A549 (cell line): ENCODE results near the gene FBXO11. TPM values are rescaled to one million over a fixed set of nuclear protein-coding genes. Genes with fewer than 3 reads are reported as not detected.
"Not testable (repeated sequence)": the region's sequence is repeated elsewhere in the genome, so short reads cannot be mapped to it uniquely, and the experiment has no call there.

Experiments used
- ATAC-seq, 2 experiments: fragments of 200-7000 bp in 1 of 2; fragments of >200 bp in 1 of 2; cut with Nextera tagmentation in 1 of 2; cut with Tn5 transposase in 1 of 2; 3 replicates each; pipeline versions ENCODE4 v1.8.0 to v1.9.1; 2018 to 2020; ENCODE audit warnings: mild to moderate bottlenecking in 1 of 2, moderate library complexity in 1 of 2
- CTCF ChIA-PET: fragments of 300-600 bp; sonication (Branson Sonifier 250); formaldehyde crosslinking; extraction: SDS; loops from one replicate; lab custom pipeline; 2021; ENCODE audit warnings: antibody characterized with exemption, inconsistent platforms; lab: Yijun Ruan, JAX
- POLR2A ChIA-PET: fragments of 350-600 bp; formaldehyde crosslinking; extraction: SDS; loops from one replicate; lab custom pipeline; 2021; ENCODE audit warnings: antibody characterized with exemption, inconsistent platforms; lab: Yijun Ruan, JAX
- DNase-seq, 2 experiments: peaks; one replicate each; pipeline versions ENCODE4 v3.0.0 to v3.0.0-alpha.2; 2011 to 2016; ENCODE audit warnings: low read depth in 1 of 2, low spot score in 1 of 2
- FAIRE-seq: peaks from 2 replicates; lab custom pipeline; 2011; peaks lifted over from hg19 to GRCh38; lab: Jason Lieb, UNC
- H3K27ac ChIP-seq, 2 experiments: fragments of >200 bp; sonication (Bioruptor Twin); formaldehyde crosslinking; 3 replicates each; pipeline ENCODE4 v1.5.1; 2016 to 2017
- H3K4me1 ChIP-seq: fragments of >200 bp; sonication (Bioruptor Twin); formaldehyde crosslinking; 3 replicates; pipeline ENCODE4 v1.6.1; 2016
- H3K4me2 ChIP-seq: fragments of >200 bp; sonication (Bioruptor Twin); formaldehyde crosslinking; 3 replicates; pipeline ENCODE4 v1.6.1; 2016
- H3K4me3 ChIP-seq: fragments of >200 bp; sonication (Bioruptor Twin); formaldehyde crosslinking; 3 replicates; pipeline ENCODE4 v1.5.1; 2016
- H3K9me3 ChIP-seq: fragments of >200 bp; sonication (Bioruptor Twin); formaldehyde crosslinking; 3 replicates; pipeline ENCODE4 v1.6.1; 2016
- CBX2 ChIP-seq: fragments of 200-600 bp; sonication (generic); IDR thresholded peaks from 2 replicates; pipeline ENCODE4 v1.6.1; 2016; ENCODE audit warnings: low read depth, mild to moderate bottlenecking, borderline replicate concordance
- CBX8 ChIP-seq: fragments of 200-600 bp; sonication (generic); IDR thresholded peaks from 2 replicates; pipeline ENCODE4 v1.6.1; 2016
- EP300 ChIP-seq, 2 experiments: fragments of >200 bp; sonication (Bioruptor Twin); formaldehyde crosslinking; IDR thresholded peaks; 2 replicates in 1 of 2; 3 replicates in 1 of 2; pipeline ENCODE4 v1.6.1; 2016 to 2017
- FOSL2 ChIP-seq, 2 experiments: fragments of 450-650 bp in 1 of 2; fragments of >200 bp in 1 of 2; sonication (Bioruptor Twin) in 1 of 2; formaldehyde crosslinking; IDR thresholded peaks; 2 replicates each; pipeline versions ENCODE4 v1.5.0 to v1.6.1; 2016 to 2020; ENCODE audit warnings: mild to moderate bottlenecking in 1 of 2, moderate library complexity in 1 of 2
- FOXS1 ChIP-seq: fragments of 250-450 bp; sonication (Bioruptor Pico); IDR thresholded peaks from 2 replicates; pipeline ENCODE4 v1.5.0; 2020; ENCODE audit warnings: mild to moderate bottlenecking, moderate library complexity
- GATA3 ChIP-seq: IDR thresholded peaks from 2 replicates; pipeline ENCODE4 v1.6.1; 2012; ENCODE audit warnings: borderline replicate concordance
- HEYL ChIP-seq: fragments of 250-450 bp; sonication (Bioruptor Pico); IDR thresholded peaks from 2 replicates; pipeline ENCODE4 v1.8.0; 2021; ENCODE audit warnings: mild to moderate bottlenecking, moderate library complexity
- HOXB5 ChIP-seq: fragments of 250-450 bp; sonication (Bioruptor Pico); IDR thresholded peaks from 2 replicates; pipeline ENCODE4 v1.5.0; 2020; ENCODE audit warnings: mild to moderate bottlenecking, moderate library complexity
- JUNB ChIP-seq: fragments of >200 bp; sonication (Bioruptor Twin); formaldehyde crosslinking; IDR thresholded peaks from 2 replicates; pipeline ENCODE4 v1.6.1; 2016
- KDM5A ChIP-seq: fragments of 200-600 bp; sonication (generic); IDR thresholded peaks from 2 replicates; pipeline ENCODE4 v1.6.1; 2016; ENCODE audit warnings: antibody characterized with exemption, mild to moderate bottlenecking
- MAZ ChIP-seq: fragments of 150-350 bp; IDR thresholded peaks from 2 replicates; pipeline ENCODE4 v1.6.1; 2014; ENCODE audit warnings: antibody characterized with exemption, low read depth, low read length, borderline replicate concordance
- NFE2L2 ChIP-seq: fragments of 150-350 bp; conservative IDR thresholded peaks from 2 replicates; pipeline ENCODE4 v1.6.1; 2014; ENCODE audit warnings: low read length
- POLR2AphosphoS2 ChIP-seq: conservative IDR thresholded peaks from 2 replicates; pipeline ENCODE4 v1.6.1; 2012; ENCODE audit warnings: low read length, improper control_type of control experiment, inconsistent platforms
- RNF2 ChIP-seq: fragments of 200-600 bp; sonication (generic); IDR thresholded peaks from 2 replicates; pipeline ENCODE4 v1.6.1; 2016; ENCODE audit warnings: low read depth, mild to moderate bottlenecking, antibody characterized with exemption, moderate library complexity, borderline replicate concordance
- SMC3 ChIP-seq: fragments of >200 bp; sonication (Bioruptor Twin); formaldehyde crosslinking; IDR thresholded peaks from 3 replicates; pipeline ENCODE4 v1.6.1; 2018; ENCODE audit warnings: inconsistent platforms
- TP53 ChIP-seq: fragments of 250-450 bp; sonication (Bioruptor Pico); IDR thresholded peaks from 2 replicates; pipeline ENCODE4 v1.5.0; 2021; ENCODE audit warnings: mild to moderate bottlenecking, moderate library complexity
- ZFP36 ChIP-seq: fragments of 450-650 bp; IDR thresholded peaks from 2 replicates; pipeline ENCODE4 v1.6.1; 2014; ENCODE audit warnings: borderline replicate concordance; ENCODE audit not compliant: partially characterized antibody
- ZNF302 ChIP-seq: fragments of 250-450 bp; sonication (Bioruptor Pico); IDR thresholded peaks from 2 replicates; pipeline ENCODE4 v1.9.0; 2021; ENCODE audit warnings: inconsistent platforms, mild to moderate bottlenecking, moderate library complexity
- ZSCAN20 ChIP-seq: fragments of 250-450 bp; sonication (Bioruptor Pico); IDR thresholded peaks from 2 replicates; pipeline ENCODE4 v1.8.0; 2022; ENCODE audit warnings: mild to moderate bottlenecking, moderate library complexity
- WGBS: methylation state at CpG from one replicate; pipeline ENCODE4 v1.1.6; 2017; ENCODE audit errors: missing lambda C conversion rate; 5-methylcytosine and 5-hydroxymethylcytosine counted together
- polyA plus RNA-seq, 4 experiments: library from polyadenylated mRNA; depleted of rRNA in 3 of 4; stranded (reverse); fragments of >200 nt; fragmentation: RNase III in 1 of 4; extraction: RNeasy Plus Mini Kit Qiagen cat#74134 plus additional on column Dnase treatment in 1 of 4; gene quantifications; 2 replicates in 3 of 4; 3 replicates in 1 of 4; pipeline ENCODE4 v1.2.3, GENCODE V29; 2011 to 2017
- TF ChIP-seq, protein P1 (sequence below): fragments of >200 bp; sonication (Bioruptor Twin); formaldehyde crosslinking; IDR thresholded peaks from 2 replicates; pipeline ENCODE4 v1.6.1; 2016
- TF ChIP-seq, protein P2 (sequence below): IDR thresholded peaks from 2 replicates; pipeline ENCODE4 v1.6.1; 2012
- TF ChIP-seq, protein P3 (sequence below): fragments of >200 bp; sonication (Bioruptor Twin); formaldehyde crosslinking; IDR thresholded peaks from 3 replicates; pipeline ENCODE4 v1.5.1; 2016
- TF ChIP-seq, protein P4 (sequence below): IDR thresholded peaks from 2 replicates; pipeline ENCODE4 v1.6.1; 2012
- TF ChIP-seq, protein P5 (sequence below): fragments of 250-450 bp; sonication (Bioruptor Pico); IDR thresholded peaks from 2 replicates; pipeline ENCODE4 v1.5.0; 2021; ENCODE audit warnings: mild to moderate bottlenecking, moderate library complexity, borderline replicate concordance
- TF ChIP-seq, protein P6 (sequence below): fragments of 250-450 bp; sonication (Bioruptor Pico); IDR thresholded peaks from 2 replicates; pipeline ENCODE4 v1.5.0; 2020; ENCODE audit warnings: low read depth, mild to moderate bottlenecking, moderate library complexity

The FBXO11 gene
- polyA plus RNA-seq, 2 of the 4 experiments (the other 2 are of a cell fraction): 51.1 to 61.4 TPM

DNA sequence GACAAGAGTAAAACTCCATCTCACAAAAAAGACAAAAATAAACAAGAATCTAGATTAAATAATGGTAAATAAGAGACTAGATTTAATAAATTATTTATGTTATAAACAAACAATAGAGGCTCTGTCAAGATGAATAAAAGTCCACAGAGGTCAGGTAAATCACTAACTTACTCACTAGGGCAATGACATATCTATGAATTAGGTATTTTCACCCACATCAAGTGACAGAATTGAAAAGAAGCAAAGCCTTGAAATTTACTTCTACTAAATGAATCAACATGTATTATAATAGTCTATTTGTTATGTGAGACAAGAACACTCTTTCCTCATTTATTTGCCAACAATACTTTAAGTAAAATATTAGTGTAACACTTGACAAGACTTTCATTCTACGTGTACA lies 41.7 kb downstream of the FBXO11 start:
- Histone ChIP-seq H3K4me1 (peaks cover 22% of the 10 kb centered on the region), H3K4me2 (no peak overlapping the region), H3K4me3 (no peak overlapping the region), H3K9me3 (no peaks in the 10 kb centered on the region), H3K27ac (no peak overlapping the region)
- TF ChIP-seq SMC3: no peak
- no peak for TF ChIP-seq FOXS1 (CRISPR knock-in tag)
- no peak for TF ChIP-seq FOSL2 (IDR thresholded peaks at IDR 0.05)
- TF ChIP-seq FOSL2 (CRISPR knock-in tag; IDR thresholded peaks at IDR 0.05): no peak
- TF ChIP-seq, protein P1, sequence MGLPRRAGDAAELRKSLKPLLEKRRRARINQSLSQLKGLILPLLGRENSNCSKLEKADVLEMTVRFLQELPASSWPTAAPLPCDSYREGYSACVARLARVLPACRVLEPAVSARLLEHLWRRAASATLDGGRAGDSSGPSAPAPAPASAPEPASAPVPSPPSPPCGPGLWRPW: no peak
- no peak for TF ChIP-seq JUNB
- no peak for TF ChIP-seq TP53
- no peak for TF ChIP-seq GATA3
- TF ChIP-seq EP300 (IDR thresholded peaks at IDR 0.05): no peak
- TF ChIP-seq, protein P2, sequence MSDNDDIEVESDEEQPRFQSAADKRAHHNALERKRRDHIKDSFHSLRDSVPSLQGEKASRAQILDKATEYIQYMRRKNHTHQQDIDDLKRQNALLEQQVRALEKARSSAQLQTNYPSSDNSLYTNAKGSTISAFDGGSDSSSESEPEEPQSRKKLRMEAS: no peak
- TF ChIP-seq ZSCAN20 (CRISPR knock-in tag): no peak
- no peak for TF ChIP-seq NFE2L2
- TF ChIP-seq CBX8: no peak
- POLR2A ChIA-PET: no interaction called here
- CTCF ChIA-PET: no interaction called here
- FAIRE-seq (no peak), ATAC-seq (no peak), DNase-seq (no peak)
- WGBS: 90% methylated on average over 1 of the region's 1 CpG

DNA sequence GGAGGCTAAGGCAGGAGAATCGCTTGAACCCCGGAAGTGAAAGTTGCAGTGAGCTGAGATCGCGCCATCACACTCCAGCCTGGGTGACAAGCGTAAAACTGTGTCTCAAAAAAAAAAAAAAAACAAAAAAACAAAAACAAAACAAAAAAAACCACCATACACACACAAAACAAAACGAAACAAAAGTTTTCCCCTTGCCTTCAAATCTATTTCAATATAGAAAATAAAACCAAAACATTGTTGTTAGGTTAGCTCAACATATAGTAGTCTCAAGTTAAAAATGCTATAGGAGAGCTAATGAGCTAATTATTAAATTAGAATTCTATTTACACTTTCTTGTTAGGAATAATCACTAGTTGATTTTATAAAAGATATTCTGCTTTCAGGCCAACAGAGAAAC lies 43.3 kb downstream of the FBXO11 start:
- Histone ChIP-seq H3K4me1 (peaks cover 19% of the 10 kb centered on the region), H3K4me2 (no peak overlapping the region), H3K9me3 (no peaks in the 10 kb centered on the region), H3K4me3 (no peak overlapping the region), H3K27ac (no peak overlapping the region)
- FAIRE-seq (no peak), DNase-seq (no peak), ATAC-seq (no peak)
- POLR2A ChIA-PET: no interaction called here
- WGBS: 95% methylated on average over 6 of the region's 6 CpGs
- TF ChIP-seq NFE2L2 (no peak), ZFP36 (no peak), POLR2AphosphoS2 (no peak), HOXB5 (CRISPR knock-in tag) (no peak), ZSCAN20 (CRISPR knock-in tag) (no peak), ZNF302 (CRISPR knock-in tag) (no peak), KDM5A (no peak), CBX2 (no peak), RNF2 (no peak), MAZ (no peak), TP53 (no peak), HEYL (CRISPR knock-in tag) (no peak)
- TF ChIP-seq, protein P3, sequence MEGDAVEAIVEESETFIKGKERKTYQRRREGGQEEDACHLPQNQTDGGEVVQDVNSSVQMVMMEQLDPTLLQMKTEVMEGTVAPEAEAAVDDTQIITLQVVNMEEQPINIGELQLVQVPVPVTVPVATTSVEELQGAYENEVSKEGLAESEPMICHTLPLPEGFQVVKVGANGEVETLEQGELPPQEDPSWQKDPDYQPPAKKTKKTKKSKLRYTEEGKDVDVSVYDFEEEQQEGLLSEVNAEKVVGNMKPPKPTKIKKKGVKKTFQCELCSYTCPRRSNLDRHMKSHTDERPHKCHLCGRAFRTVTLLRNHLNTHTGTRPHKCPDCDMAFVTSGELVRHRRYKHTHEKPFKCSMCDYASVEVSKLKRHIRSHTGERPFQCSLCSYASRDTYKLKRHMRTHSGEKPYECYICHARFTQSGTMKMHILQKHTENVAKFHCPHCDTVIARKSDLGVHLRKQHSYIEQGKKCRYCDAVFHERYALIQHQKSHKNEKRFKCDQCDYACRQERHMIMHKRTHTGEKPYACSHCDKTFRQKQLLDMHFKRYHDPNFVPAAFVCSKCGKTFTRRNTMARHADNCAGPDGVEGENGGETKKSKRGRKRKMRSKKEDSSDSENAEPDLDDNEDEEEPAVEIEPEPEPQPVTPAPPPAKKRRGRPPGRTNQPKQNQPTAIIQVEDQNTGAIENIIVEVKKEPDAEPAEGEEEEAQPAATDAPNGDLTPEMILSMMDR: no peak
- TF ChIP-seq, protein P4, sequence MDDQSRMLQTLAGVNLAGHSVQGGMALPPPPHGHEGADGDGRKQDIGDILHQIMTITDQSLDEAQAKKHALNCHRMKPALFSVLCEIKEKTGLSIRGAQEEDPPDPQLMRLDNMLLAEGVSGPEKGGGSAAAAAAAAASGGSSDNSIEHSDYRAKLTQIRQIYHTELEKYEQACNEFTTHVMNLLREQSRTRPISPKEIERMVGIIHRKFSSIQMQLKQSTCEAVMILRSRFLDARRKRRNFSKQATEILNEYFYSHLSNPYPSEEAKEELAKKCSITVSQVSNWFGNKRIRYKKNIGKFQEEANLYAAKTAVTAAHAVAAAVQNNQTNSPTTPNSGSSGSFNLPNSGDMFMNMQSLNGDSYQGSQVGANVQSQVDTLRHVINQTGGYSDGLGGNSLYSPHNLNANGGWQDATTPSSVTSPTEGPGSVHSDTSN: no peak
- TF ChIP-seq, protein P5, sequence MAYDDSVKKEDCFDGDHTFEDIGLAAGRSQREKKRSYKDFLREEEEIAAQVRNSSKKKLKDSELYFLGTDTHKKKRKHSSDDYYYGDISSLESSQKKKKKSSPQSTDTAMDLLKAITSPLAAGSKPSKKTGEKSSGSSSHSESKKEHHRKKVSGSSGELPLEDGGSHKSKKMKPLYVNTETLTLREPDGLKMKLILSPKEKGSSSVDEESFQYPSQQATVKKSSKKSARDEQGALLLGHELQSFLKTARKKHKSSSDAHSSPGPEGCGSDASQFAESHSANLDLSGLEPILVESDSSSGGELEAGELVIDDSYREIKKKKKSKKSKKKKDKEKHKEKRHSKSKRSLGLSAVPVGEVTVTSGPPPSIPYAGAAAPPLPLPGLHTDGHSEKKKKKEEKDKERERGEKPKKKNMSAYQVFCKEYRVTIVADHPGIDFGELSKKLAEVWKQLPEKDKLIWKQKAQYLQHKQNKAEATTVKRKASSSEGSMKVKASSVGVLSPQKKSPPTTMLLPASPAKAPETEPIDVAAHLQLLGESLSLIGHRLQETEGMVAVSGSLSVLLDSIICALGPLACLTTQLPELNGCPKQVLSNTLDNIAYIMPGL (CRISPR knock-in tag): no peak
- TF ChIP-seq, protein P6, sequence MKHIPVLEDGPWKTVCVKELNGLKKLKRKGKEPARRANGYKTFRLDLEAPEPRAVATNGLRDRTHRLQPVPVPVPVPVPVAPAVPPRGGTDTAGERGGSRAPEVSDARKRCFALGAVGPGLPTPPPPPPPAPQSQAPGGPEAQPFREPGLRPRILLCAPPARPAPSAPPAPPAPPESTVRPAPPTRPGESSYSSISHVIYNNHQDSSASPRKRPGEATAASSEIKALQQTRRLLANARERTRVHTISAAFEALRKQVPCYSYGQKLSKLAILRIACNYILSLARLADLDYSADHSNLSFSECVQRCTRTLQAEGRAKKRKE (CRISPR knock-in tag): no peak
- TF ChIP-seq, protein P2: no peak
- CTCF ChIA-PET: interaction anchor here (0.7 to 11.1 kb wide), 4 partner anchors 19 to 726 kb away, joined by 3 to 135 read pairs (median 4); no protein-coding TSS in a partner anchor

DNA sequence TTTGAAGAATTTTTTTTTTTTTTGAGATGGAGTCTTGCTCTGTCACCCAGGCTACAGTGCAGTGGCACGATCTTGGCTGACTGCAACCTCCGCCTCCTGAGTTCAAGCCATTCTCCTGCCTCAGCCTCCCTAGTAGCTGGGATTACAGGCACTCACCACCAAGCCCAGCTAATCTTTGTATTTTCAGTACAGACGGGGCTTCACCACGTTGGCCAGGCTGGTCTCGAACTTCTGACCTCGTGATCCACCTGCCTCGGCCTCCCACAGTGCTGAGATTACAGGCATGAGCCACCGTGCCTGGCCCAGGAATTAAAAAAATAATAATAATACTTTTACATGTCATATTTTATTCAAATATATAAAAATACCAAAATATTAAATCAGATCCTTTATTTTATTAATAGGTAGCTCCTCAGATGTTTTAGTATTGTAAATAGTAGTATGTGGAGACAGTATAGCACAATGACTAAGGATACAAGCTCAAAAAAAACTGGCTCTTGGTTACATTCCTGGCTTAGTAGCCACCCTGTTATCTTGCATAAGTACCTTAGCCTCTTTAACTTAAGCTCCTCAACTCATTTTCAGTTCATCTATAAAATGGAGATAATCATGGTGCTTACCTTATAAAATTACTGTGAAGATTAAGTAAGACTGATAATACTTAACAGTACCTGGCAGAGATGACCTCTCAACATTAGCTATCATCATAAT lies 53.1 kb downstream of the FBXO11 start:
- H3K9me3 ChIP-seq, ATAC-seq, H3K4me1 ChIP-seq, H3K4me2 ChIP-seq, POLR2A ChIA-PET, H3K27ac ChIP-seq, H3K4me3 ChIP-seq, FAIRE-seq, DNase-seq: not testable (repeated sequence)
- CTCF ChIA-PET: interaction anchor here (0.5 to 11.1 kb wide), 3 partner anchors 69 to 766 kb away, joined by 3 to 135 read pairs (median 3); no protein-coding TSS in a partner anchor
- 95% methylated on average over 8 of the region's 8 CpGs for WGBS
